Neural crest cell (in vitro differentiated cells): Measurements from ENCODE around the gene CTIF. TPM values are rescaled to one million over a fixed set of nuclear protein-coding genes. Genes with fewer than 3 reads are reported as not detected.
A peak's percentile ranks its signal among the peaks of the same experiment; 100 is the strongest.

Source experiments
- DNase-seq: peaks from one replicate; pipeline ENCODE4 v3.0.0; 2021; ENCODE audit warnings: low read depth, mixed read lengths, low spot score
- H3K27ac Mint-ChIP-seq: one replicate; pipeline ENCODE4 v1.8.0; 2021; ENCODE audit warnings: mild to moderate bottlenecking, mixed read lengths; ENCODE audit not compliant: unreplicated experiment
- H3K27me3 Mint-ChIP-seq: 2 replicates; pipeline ENCODE4 v1.8.0; 2021; ENCODE audit warnings: low read depth, mild to moderate bottlenecking, mixed read lengths
- H3K36me3 Mint-ChIP-seq: 2 replicates; pipeline ENCODE4 v1.8.0; 2021; ENCODE audit warnings: low read depth, mild to moderate bottlenecking, mixed read lengths
- H3K4me1 Mint-ChIP-seq: 2 replicates; pipeline ENCODE4 v1.8.0; 2021; ENCODE audit warnings: mixed read lengths
- H3K4me3 Mint-ChIP-seq: one replicate; pipeline ENCODE4 v1.8.0; 2021; ENCODE audit warnings: mild to moderate bottlenecking, mixed read lengths
- H3K9me3 Mint-ChIP-seq: 2 replicates; pipeline ENCODE4 v1.8.0; 2021; ENCODE audit warnings: mixed read lengths
- total RNA-seq: library from RNA; stranded (reverse); gene quantifications from 2 replicates; pipeline ENCODE4 v1.2.1, GENCODE V29; 2021
- TF ChIP-seq, protein P1 (sequence below): fragments of 200-600 bp; sonication (generic); conservative IDR thresholded peaks from 2 replicates; pipeline ENCODE4 v1.5.0; 2021; ENCODE audit warnings: antibody characterized with exemption, mild to moderate bottlenecking

CTIF gene
- total RNA-seq, 1 donor from 2014 or later: 52.6 TPM

DNA sequence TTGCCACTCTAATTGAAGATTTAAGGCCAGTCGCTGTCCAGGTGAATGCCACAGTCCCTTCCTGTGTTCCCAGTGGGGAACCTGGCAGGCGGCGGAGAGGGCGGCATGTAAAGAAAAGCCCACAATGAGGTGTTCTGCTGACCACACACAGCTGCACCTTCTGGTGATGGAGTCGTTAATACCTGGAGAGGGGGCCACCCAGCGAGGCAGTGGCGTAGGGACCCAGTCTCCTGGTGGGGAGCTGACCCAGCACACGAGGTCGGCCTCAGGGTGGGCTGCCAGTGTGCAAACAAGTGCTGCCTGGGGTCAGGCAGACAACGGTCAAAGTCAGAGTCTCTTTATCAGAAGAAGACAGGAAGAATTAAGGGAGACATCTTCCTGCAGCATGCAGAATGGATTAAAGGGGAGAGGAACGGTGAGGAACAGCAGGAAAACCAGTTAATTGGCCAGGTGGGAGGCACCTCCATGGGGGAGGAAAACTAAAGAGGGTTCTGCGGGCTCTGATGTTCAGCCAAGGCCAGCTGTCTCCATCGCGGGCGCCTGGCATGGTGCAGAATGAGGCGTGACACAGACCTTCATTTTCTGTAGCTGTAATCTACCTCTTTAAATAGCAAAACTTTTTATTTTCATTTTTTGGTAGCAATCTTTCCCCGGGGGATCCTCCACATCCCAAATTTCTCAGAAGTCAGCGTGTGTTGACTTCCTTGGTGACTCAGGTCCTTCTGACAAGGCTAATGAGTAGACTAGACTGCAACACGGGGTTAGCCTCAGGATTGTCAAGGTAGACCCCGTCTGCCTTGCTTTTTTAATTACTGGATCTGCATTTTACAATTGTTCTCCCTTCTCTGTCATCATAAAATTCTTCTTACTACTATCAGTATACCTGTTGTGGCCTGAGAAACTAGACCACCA lies 333.7 kb downstream of the CTIF start:
- TF ChIP-seq, protein P1, sequence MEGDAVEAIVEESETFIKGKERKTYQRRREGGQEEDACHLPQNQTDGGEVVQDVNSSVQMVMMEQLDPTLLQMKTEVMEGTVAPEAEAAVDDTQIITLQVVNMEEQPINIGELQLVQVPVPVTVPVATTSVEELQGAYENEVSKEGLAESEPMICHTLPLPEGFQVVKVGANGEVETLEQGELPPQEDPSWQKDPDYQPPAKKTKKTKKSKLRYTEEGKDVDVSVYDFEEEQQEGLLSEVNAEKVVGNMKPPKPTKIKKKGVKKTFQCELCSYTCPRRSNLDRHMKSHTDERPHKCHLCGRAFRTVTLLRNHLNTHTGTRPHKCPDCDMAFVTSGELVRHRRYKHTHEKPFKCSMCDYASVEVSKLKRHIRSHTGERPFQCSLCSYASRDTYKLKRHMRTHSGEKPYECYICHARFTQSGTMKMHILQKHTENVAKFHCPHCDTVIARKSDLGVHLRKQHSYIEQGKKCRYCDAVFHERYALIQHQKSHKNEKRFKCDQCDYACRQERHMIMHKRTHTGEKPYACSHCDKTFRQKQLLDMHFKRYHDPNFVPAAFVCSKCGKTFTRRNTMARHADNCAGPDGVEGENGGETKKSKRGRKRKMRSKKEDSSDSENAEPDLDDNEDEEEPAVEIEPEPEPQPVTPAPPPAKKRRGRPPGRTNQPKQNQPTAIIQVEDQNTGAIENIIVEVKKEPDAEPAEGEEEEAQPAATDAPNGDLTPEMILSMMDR: no peak
- Mint-ChIP-seq H3K4me1 (peaks cover 11% of the 10 kb centered on the region), H3K9me3 (no peaks in the 10 kb centered on the region), H3K36me3 (no peaks in the 10 kb centered on the region), H3K27ac (no peak overlapping the region), H3K4me3 (no peak overlapping the region), H3K27me3 (no peaks in the 10 kb centered on the region)
- no peak for DNase-seq

DNA sequence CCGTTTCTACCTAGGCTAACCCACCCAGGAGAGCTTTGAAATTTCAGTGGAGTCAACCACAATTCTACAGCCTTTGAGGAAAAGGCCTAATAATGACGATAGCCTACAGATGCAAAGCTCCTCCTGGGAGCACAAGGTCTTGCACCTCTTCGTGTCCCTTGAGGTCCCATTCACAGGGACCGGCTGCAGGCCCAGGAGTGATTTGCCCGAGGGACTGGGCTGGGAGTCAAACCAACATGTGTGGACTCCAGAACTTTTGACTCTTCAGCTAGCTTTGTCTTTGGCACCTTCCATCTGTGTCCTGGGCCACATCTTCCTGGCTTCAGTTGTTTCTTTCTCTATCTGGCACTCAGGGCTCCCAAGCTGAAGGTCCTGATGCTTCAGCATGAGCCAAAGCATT lies 335.4 kb downstream of the CTIF start:
- H3K27me3 Mint-ChIP-seq: no peaks in the 10 kb centered on the region
- no peaks in the 10 kb centered on the region for H3K36me3 Mint-ChIP-seq
- H3K4me3 Mint-ChIP-seq: no peak overlapping the region
- H3K9me3 Mint-ChIP-seq: no peaks in the 10 kb centered on the region
- peaks cover 9% of the 10 kb centered on the region for H3K4me1 Mint-ChIP-seq
- no peak overlapping the region for H3K27ac Mint-ChIP-seq
- no peak for DNase-seq
- TF ChIP-seq, protein P1: no peak

DNA sequence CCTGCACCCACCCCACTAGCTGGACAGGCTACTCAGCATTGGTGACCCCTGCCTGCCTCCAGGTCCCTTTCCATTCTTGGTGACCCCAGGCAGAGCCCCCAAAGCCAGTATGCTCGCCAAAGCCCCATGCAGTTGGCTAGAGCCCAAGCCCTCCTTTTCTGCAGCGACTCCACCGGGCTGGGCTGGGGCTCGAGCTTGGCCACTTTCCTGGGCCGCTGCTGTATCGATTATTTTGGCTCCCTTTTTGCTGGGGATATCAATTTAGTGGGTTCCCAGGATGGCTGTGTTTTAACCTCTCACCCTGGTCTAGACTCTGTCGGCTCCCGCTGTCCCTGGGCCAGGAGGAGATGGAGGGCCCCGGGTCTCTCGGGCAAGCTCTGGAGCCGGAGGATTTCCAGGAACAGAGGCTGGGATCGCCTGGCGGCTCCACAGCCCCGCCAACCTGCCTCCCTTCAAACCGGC lies 335.9 kb downstream of the CTIF start:
- TF ChIP-seq, protein P1: no peak
- Mint-ChIP-seq H3K4me1 (peaks cover 9% of the 10 kb centered on the region), H3K36me3 (no peaks in the 10 kb centered on the region), H3K27me3 (no peaks in the 10 kb centered on the region), H3K27ac (no peak overlapping the region), H3K4me3 (no peak overlapping the region), H3K9me3 (no peaks in the 10 kb centered on the region)
- no peak for DNase-seq

DNA sequence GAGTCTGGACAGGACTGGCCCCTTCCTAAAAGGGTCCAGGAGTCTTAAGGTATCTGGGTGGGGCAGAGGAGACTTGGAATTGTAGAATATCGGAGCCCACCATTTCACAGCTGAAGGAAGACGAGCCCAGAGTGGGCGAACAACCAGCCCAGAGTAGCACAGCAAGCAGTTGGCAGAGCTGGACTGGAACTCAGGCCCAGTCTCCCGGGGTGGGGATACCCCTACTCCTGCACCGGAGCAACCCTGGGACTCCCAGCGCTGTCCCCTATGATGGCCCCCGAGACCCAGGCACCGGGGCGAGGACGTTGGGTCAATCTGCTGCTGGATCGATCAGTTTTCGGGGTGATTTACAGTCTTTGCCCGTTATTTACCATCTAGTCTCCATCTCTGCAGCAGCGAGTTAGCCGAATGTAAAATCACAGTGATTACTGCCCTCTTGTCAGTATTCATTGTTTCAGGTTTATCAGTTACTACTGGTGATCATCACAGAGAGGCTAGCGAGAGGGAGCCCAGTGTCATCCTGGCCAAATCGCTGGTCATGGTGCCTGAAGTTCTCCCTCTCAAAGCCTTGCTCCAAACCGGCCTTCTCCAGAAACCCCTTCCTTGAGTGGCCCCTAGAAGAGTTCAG lies 336.6 kb downstream of the CTIF start:
- no peak overlapping the region for H3K4me3 Mint-ChIP-seq
- H3K36me3 Mint-ChIP-seq: no peaks in the 10 kb centered on the region
- H3K9me3 Mint-ChIP-seq: no peaks in the 10 kb centered on the region
- H3K27me3 Mint-ChIP-seq: no peaks in the 10 kb centered on the region
- no peak for DNase-seq
- H3K27ac Mint-ChIP-seq: no peak overlapping the region
- peaks cover 9% of the 10 kb centered on the region for H3K4me1 Mint-ChIP-seq
- TF ChIP-seq, protein P1: no peak

DNA sequence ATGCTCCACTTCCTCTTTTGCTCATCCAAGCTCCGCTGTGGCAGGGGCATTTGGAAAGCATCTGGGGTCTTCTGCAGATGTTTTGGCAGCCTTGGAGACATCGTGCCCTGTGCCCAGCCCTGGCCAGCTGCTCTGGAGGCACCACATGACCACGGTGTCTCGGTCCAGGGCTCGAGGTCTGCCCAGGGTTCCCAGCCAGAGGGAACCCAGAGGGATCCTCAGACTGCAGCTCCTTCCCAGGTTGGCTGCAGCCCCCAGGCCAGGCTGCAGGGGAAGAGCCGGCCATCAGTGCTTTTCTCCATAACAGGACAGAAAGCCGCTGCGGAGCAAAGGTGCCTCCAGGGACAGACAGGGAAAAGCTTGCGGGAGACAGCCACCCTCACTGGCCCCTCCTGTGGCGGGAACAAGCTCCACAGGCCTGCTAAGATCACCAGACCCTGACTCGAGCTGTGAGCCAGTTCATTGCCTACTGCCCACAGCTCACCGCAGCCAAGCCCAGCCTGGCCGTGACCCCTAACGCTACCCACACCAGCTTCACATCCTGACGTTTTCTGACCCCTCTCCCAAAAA lies 337.2 kb downstream of the CTIF start:
- no peak for DNase-seq
- Mint-ChIP-seq H3K27ac (peak overlapping the region; percentile 35), H3K4me3 (no peak overlapping the region)

More for the DNA sequence above, 337.2 kb downstream of the CTIF start:
- TF ChIP-seq, protein P1: no peak
- Mint-ChIP-seq H3K27me3 (no peaks in the 10 kb centered on the region), H3K4me1 (peaks cover 9% of the 10 kb centered on the region), H3K36me3 (no peaks in the 10 kb centered on the region), H3K9me3 (no peaks in the 10 kb centered on the region)
